HG03097 (cell line): ENCODE data around the gene TSKS.

Source experiments
- ATAC-seq: cut with Tn5 transposase; IDR thresholded peaks from one replicate; pipeline ENCODE4 v1.9.1; 2021; ENCODE audit not compliant: unreplicated experiment, low FRiP score

The TSKS gene

DNA sequence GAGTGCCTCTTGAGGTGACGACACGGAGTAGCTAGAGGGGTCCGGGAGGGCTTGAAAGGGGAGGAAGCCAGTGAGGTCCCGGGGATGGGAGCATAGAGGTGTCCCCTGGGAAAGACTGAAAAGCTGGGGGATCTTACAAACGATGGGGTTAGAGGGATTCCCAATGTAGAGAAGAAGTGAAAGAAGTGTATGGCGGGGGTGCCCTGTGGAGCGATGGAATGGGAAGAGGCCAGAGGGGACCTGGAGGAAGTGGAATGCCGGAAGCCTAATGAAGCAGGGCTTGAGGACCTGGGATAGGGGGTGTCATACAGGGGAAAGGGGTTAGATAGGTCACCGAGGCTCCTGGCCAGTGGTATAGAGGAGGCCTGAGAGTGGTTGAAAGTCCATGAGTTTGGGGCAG lies 4.3 kb upstream of the TSKS start:
- no peak for ATAC-seq

- no peak for ATAC-seq
Measured at GRCh38 chr19:49766930-49767299, 3.8 kb upstream of the TSKS start, which contains the start of gene AP2A1. Gene AP2A1, plus strand, starts transcription at chr19:49767001. Its CDS starts 133 bp downstream, at chr19:49767134.

DNA sequence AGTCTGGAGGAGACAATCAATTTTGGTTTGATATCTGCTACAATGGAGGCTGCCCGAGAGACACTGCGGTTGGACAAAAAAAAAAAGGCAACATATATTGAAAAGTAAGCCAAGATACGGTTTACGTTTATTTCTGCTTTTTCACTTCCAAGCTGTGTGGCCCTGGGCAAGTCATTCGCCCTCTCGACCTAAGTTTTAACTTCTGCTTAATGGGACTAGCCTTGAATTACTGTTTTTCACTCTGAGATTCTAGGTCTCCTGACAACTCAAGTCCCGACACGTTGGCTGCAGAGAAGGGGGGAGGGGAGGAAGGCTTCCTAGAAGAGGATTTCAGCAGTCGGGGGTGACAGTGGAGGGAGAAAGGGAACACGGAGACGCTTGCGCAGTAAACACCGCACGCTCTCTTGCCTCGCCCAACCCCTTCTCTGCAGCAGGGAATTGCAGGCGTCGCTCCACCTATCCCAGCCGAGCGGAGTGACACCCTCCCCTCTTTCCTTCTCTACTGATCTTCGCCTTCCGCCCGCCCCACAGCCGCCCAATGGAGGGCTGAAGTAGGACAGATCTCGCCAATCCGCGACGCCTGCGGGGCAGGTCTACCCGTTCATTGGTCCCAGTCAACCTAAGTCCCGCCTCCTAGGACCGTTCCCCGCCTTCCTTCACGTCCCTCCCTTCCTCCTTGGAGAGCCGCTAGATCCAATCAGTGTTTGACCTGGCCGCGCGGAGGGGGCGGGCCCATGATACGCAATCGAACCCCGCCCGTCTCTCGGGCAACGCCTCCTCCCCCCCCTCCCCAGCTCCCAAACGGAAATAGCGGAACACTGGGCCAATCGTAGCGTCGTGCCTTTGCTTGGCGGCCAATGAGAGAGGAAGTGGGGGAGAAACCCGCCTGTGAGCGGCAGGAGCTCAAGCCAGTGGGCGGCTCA lies 3.2 kb upstream of the TSKS start:
- peak; percentile 92 for ATAC-seq

DNA sequence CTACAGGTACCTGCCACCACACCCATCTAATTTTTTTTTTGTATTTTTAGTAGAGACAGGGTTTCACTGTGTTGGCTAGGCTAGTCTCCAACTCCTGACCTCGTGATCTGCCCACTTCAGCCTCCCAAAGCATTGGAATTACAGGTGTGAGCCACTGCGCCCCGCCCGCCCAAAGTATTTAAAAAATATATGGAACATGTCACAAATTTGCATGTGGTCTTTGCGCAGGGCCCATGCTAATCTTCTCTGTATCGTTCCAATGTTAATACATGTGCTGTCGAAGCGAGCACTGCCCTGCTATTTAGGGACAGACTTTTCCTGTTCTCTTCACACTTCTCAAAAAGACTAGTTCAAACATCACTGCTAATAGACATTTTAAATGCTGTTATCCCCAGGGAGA lies 1.2 kb upstream of the TSKS start:
- ATAC-seq: no peak

DNA sequence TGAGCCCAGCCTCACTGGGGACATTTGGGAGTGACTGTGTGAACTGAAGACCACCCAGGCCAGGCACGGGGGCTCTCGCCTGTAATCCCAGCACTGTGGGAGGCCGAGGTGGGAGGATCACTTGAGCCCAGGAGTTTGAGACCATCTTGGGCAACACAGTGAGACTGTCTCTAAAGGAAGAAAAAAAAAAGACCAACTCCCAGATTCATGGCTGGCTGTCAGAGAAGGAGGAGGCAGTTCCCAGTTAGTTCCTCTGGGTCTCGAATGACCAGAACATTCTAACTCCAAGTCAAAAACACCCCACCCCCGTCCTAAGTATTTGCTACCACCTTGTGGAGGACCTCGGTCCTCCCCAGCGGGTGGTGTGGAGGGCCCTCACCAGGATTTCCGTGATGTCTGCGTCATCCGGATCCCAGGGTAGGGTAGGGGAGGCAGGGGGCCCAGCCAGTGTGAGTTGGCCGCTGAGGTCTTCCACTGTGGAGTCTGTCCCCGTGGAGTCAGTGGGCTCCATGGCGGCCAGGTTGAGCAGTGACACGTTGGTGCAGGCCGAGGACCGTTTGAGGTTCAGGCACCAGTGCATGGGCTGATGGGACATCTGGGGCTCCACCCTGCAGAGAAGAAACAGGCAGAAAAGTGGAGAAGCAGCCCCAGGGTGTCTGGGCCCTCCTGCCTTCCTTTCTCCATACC lies 1.3 kb downstream of the TSKS start:
- no peak for ATAC-seq

GRCh38 chr19:49761249-49761624 lies 1.9 kb downstream of the TSKS start:
- ATAC-seq: no peak

- ATAC-seq: no peak
Measured at GRCh38 chr19:49758292-49758691, 4.8 kb downstream of the TSKS start.

DNA sequence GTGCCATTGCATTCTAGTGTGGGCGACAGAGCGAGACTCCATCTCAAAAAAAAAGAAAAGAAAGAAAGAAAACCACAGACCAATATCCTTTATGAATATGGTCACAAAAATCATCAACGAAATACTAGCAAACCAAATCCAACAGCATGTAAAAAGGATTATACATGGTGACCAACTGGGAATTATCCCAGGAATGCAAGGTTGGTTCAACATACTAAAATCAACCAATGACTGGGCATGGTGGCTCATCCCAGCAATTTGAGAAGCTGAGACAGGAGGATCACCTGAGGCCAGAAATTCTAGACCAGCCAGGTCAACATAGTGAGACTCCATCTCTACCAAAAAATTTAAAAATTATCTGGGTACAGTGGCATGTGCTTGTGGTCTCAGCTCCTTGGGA lies 7.2 kb downstream of the TSKS start:
- no peak for ATAC-seq

GRCh38 chr19:49752701-49753100 lies 10.4 kb downstream of the TSKS start:
- ATAC-seq: no peak

DNA sequence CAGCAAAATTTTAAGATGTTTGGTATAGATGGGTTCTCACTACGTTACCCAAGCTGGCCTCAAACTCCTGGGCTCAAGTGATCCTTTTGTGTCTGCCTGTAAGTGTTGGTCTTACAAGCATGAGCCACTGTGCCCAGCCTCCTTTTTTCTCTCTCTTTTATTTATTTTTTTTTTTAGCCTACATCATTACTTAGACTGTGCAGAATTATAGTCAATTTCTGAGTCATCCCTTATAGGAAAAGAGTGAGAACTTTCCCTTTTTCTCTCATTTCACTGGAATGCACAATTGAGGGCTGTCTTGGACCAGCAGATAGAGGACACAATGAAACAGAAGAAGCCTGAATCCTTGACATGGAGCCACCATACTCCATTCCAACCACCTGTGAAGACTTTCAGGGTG lies 13.3 kb downstream of the TSKS start:
- no peak for ATAC-seq

GRCh38 chr19:49749055-49749716 lies 13.9 kb downstream of the TSKS start:
- no peak for ATAC-seq

DNA sequence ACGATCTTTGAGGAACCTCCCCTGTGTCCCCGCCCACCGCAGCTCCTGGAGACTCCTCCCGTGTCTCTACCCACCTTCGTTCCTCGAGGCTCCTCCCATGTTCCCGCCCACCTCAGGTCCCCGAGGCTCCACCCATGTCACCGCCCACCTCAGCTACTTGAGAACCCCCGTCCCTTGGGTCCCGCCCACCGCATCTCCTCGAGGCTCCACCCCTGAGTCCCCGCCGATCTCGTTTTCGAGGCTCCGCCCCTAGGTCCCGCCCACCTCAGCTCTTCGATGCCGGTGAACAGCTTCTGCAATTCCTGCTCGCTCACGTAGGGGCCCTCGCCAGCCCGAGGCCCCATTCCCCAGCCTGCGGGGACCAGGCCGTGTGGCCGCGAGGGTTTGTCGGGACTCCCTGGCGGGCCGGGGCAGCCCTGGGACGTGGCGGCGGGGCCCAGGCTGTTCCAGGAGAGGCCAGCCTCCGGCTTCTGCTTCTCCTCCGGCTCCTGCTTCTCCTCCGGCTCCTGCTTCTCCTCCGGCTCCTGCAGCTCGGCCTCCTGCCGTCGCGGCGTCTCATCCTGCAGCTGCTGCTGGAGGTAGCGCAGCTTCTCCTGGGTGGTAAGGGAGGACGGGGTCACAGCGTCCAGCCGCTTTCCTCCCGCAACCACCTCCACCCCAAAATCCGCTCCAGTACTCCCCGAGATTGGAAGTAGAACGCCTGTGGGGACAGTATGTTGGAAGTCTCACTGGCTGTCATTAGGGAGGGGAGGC lies 16.7 kb downstream of the TSKS start:
- no peak for ATAC-seq

DNA sequence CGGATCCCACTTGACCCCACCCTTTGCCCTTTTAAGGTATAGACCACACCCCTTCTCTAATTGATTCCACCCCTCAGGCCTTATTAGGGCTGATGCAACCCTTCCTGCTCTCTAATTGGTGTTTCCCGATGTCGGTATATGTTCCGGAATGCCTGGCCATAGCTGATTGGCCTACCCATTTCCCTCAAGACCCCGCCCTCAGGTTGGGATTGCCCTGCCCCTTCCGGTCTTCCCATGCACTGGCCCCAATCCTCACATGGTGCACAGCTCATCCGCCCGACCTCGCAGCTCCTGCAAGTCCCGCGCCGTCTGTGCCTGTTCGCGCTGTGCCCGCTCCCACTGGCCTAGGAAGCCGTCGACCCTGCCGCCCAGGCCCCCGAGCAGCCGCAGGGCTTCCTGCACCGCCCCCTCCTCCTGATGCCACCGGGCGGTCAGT lies 18.1 kb downstream of the TSKS start:
- ATAC-seq: no peak

GRCh38 chr19:49741210-49741844 lies 21.8 kb downstream of the TSKS start:
- no peak for ATAC-seq

- no peak for ATAC-seq
Measured at GRCh38 chr19:49739933-49740332, 23.2 kb downstream of the TSKS start.

- ATAC-seq: no peak
Measured at GRCh38 chr19:49739098-49739497, 24.0 kb downstream of the TSKS start.

GRCh38 chr19:49738268-49738667 lies 24.8 kb downstream of the TSKS start:
- ATAC-seq: no peak

DNA sequence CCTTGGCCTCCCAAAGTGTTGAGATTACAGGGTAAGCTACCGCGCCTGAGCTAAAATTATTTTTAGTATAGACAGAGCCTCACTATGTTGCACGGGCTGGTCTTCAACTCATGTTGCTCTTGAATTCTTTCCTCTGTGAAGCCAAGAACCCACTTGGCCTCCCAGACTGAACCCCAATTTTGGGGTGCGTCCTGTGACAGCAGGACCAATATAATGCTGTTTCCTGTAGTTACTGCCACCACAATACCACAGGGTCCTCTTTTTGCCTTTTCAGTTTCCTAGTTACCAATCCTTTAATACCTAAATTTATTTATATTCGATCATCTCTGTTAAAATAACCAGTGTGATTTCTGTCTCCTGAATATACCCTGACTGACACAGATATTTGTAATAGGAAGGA lies 32.9 kb downstream of the TSKS start:
- no peak for ATAC-seq

DNA sequence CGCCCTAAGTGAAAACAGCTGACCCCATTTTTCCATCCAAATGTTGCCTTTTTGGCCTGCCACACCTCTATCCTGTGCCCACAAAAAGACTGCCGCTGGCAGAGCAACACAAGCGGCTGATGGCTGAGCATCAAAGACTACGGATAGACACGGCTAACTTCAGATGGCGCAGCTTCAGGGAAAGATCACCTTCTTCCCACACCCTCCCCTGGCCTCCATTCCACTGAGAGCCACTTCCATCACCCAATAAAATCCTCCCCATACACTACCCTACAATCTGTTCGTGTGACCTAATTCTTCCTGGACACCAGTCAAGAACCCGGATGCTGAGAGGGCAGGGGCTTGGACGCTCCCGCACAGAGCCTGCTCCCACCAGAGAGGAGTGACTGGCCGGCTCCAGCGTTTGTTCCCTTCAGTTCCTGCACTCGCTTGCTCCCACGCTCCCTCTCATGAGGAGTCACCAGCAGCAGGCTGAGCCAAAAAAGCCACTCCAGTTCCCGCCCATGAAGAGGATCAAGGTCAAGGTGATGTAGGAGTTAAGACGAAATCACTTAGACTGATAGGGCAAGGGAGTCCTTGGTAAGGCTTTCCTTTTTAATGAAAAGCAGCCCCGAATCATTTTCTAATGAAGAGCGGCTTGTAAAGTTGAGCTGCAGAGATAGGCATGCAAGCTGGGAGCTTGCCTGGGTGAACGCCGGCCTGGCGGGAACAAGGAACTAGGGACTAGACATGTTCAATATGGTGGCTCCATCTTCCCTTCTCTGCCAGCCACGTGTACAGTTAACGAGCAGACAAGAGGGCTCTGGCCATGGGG lies 35.7 kb downstream of the TSKS start:
- ATAC-seq: no peak
